CD14-positive monocyte (primary cell): ENCODE results near the gene CTNNA3. TPM values are rescaled to one million over a fixed set of nuclear protein-coding genes. Genes with fewer than 3 reads are reported as not detected.

Experiments
- DNase-seq, 3 donors: peaks; one replicate each; pipeline ENCODE4 v3.0.0-alpha.2; 2011 to 2022
- H2AFZ ChIP-seq: 2 replicates; pipeline ENCODE4 v1.6.0; 2012; ENCODE audit warnings: mild to moderate bottlenecking, low read depth, low read length, inconsistent platforms; ENCODE audit not compliant: insufficient read depth, poor library complexity, severe bottlenecking
- H3K27ac ChIP-seq, 2 donors: 1 replicate in 1 of 2; 2 replicates in 1 of 2; pipeline ENCODE4 v1.5.1; 2012 to 2013; ENCODE audit warnings: low read length in 2 of 2, control low read depth in 1 of 2, inconsistent platforms in 1 of 2, low read depth in 1 of 2, mild to moderate bottlenecking in 1 of 2
- H3K27me3 ChIP-seq, 2 donors: one replicate each; pipeline versions ENCODE4 v1.6.0 to v1.6.1; 2011 to 2013; ENCODE audit warnings: low read length in 2 of 2; ENCODE audit not compliant: control insufficient read depth in 2 of 2, insufficient read depth in 2 of 2
- H3K36me3 ChIP-seq, 2 donors: replicated peaks in 1 of 2; 1 replicate in 1 of 2; 2 replicates in 1 of 2; pipeline versions ENCODE4 v1.5.1 to v1.6.1; 2012 to 2013; ENCODE audit warnings: low read length in 2 of 2, control low read depth in 1 of 2, inconsistent platforms in 1 of 2, mild to moderate bottlenecking in 1 of 2; ENCODE audit not compliant: insufficient read depth in 2 of 2, control insufficient read depth in 1 of 2
- H3K4me1 ChIP-seq, 2 donors: 1 replicate in 1 of 2; 2 replicates in 1 of 2; pipeline versions ENCODE4 v1.5.1 to v1.6.1; 2012 to 2013; ENCODE audit warnings: low read length in 2 of 2, control low read depth in 1 of 2, inconsistent platforms in 1 of 2, mild to moderate bottlenecking in 1 of 2, moderate library complexity in 1 of 2; ENCODE audit not compliant: insufficient read depth in 2 of 2, control insufficient read depth in 1 of 2
- H3K4me2 ChIP-seq: replicated peaks from 2 replicates; pipeline ENCODE3; 2012; ENCODE audit warnings: low read length, moderate library complexity, mild to moderate bottlenecking; ENCODE audit not compliant: poor library complexity, severe bottlenecking; ENCODE audit errors: extremely low read depth
- H3K4me3 ChIP-seq, 3 experiments: fragments of 200-600 bp in 1 of 3; sonication (generic) in 1 of 3; replicated peaks in 1 of 3; 1 replicate in 2 of 3; 2 replicates in 1 of 3; pipeline ENCODE4 v1.5.1; 2011 to 2013; ENCODE audit warnings: low read length in 3 of 3, mild to moderate bottlenecking in 3 of 3, control low read depth in 2 of 3, low read depth in 2 of 3, inconsistent platforms in 1 of 3, moderate library complexity in 1 of 3
- H3K79me2 ChIP-seq: 2 replicates; pipeline ENCODE4 v1.6.0; 2012; ENCODE audit warnings: mild to moderate bottlenecking, control low read depth, inconsistent platforms, low read length, moderate library complexity; ENCODE audit not compliant: insufficient read depth
- H3K9ac ChIP-seq: 2 replicates; pipeline ENCODE4 v1.6.0; 2017; ENCODE audit warnings: low read length, mild to moderate bottlenecking; ENCODE audit not compliant: insufficient read depth, poor library complexity, severe bottlenecking
- H3K9me3 ChIP-seq, 2 donors: replicated peaks in 1 of 2; 1 replicate in 1 of 2; 2 replicates in 1 of 2; pipeline versions ENCODE4 v1.5.1 to v1.6.1; 2012 to 2013; ENCODE audit warnings: low read length in 2 of 2, control low read depth in 1 of 2; ENCODE audit not compliant: control insufficient read depth in 1 of 2, insufficient read depth in 1 of 2
- H4K20me1 ChIP-seq: 2 replicates; pipeline ENCODE4 v1.6.0; 2012; ENCODE audit warnings: mild to moderate bottlenecking, low read length, control low read depth, moderate library complexity; ENCODE audit not compliant: insufficient read depth
- H3K27ac Mint-ChIP-seq, 7 donors: one replicate each; pipeline ENCODE4 v1.8.0; 2020; ENCODE audit warnings: mild to moderate bottlenecking in 7 of 7, mixed read lengths in 7 of 7, moderate library complexity in 6 of 7, inconsistent platforms in 2 of 7
- H3K27me3 Mint-ChIP-seq, 3 donors: one replicate each; pipeline ENCODE4 v1.8.0; 2021 to 2022; ENCODE audit warnings: low read depth in 3 of 3, mild to moderate bottlenecking in 3 of 3, mixed read lengths in 3 of 3, moderate library complexity in 3 of 3, inconsistent platforms in 1 of 3
- H3K36me3 Mint-ChIP-seq, 2 donors: one replicate each; pipeline ENCODE4 v1.8.0; 2020; ENCODE audit warnings: mixed read lengths in 2 of 2, inconsistent platforms in 1 of 2, mild to moderate bottlenecking in 1 of 2
- H3K4me1 Mint-ChIP-seq: one replicate; pipeline ENCODE4 v1.8.0; 2020; ENCODE audit warnings: mild to moderate bottlenecking, mixed read lengths
- H3K4me3 Mint-ChIP-seq, 2 donors: one replicate each; pipeline ENCODE4 v1.8.0; 2020; ENCODE audit warnings: mild to moderate bottlenecking in 2 of 2, mixed read lengths in 2 of 2, moderate library complexity in 1 of 2
- H3K9me3 Mint-ChIP-seq, 7 donors: one replicate each; pipeline ENCODE4 v1.8.0; 2020 to 2022; ENCODE audit warnings: mixed read lengths in 7 of 7, mild to moderate bottlenecking in 6 of 7, moderate library complexity in 6 of 7, inconsistent platforms in 2 of 7
- WGBS: methylation state at CpG from one replicate; pipeline ENCODE4 v1.1.5; 2013; ENCODE audit warnings: missing lambda C conversion rate; ENCODE audit not compliant: insufficient coverage; 5-methylcytosine and 5-hydroxymethylcytosine counted together
- intact Hi-C, 2 donors: fragments of 100-400 bp; cut with micrococcal nuclease; formaldehyde crosslinking; loops; one replicate each; pipeline versions ENCODE4 v1.15.0 to v1.15.1; 2023
- polyA plus RNA-seq, 3 donors: library from polyadenylated mRNA; depleted of rRNA in 1 of 3; unstranded in 2 of 3; stranded (reverse) in 1 of 3; fragments of 300-500 nt in 2 of 3; fragments of >200 nt in 1 of 3; fragmentation: Illumina TruSeq in 2 of 3; gene quantifications; 1 replicate in 2 of 3; 2 replicates in 1 of 3; pipeline ENCODE4 v1.2.3, GENCODE V29; 2012 to 2021
- TF ChIP-seq, protein P1 (sequence below): fragments of 200-600 bp; IDR thresholded peaks from one replicate; pipeline ENCODE4 v1.8.0; 2022; ENCODE audit warnings: antibody characterized with exemption, mild to moderate bottlenecking

CTNNA3 gene
- polyA plus RNA-seq, 3 donors = not detected

DNA sequence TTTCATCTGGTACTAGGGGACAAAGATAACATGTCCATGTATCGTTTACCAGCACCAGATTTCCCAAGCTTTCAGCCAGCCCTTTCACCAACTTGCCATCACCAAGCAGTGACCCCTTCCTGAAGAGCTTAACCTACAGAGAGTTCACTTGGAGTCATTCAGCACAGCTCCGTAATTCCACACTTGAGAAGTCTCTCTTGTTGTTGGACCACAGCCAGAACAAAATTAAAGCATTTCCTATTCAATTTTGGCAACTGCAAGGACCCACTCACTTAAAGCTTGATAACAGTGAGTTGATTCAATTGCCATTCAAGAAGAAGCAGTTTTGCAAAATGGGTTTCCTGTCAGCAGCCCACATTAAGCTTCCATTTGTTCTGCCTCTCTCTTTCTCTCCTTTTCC, 858.7 kb downstream of the CTNNA3 start:
- no peak overlapping the region for H3K27ac ChIP-seq
- no peaks in the 10 kb centered on the region for H3K4me1 ChIP-seq
- 67% methylated on average over 2 of the region's 2 CpGs for WGBS
- H3K36me3 Mint-ChIP-seq = no peaks in the 10 kb centered on the region
- H3K9me3 ChIP-seq = no peaks in the 10 kb centered on the region
- H4K20me1 ChIP-seq = no peaks in the 10 kb centered on the region
- TF ChIP-seq, protein P1, sequence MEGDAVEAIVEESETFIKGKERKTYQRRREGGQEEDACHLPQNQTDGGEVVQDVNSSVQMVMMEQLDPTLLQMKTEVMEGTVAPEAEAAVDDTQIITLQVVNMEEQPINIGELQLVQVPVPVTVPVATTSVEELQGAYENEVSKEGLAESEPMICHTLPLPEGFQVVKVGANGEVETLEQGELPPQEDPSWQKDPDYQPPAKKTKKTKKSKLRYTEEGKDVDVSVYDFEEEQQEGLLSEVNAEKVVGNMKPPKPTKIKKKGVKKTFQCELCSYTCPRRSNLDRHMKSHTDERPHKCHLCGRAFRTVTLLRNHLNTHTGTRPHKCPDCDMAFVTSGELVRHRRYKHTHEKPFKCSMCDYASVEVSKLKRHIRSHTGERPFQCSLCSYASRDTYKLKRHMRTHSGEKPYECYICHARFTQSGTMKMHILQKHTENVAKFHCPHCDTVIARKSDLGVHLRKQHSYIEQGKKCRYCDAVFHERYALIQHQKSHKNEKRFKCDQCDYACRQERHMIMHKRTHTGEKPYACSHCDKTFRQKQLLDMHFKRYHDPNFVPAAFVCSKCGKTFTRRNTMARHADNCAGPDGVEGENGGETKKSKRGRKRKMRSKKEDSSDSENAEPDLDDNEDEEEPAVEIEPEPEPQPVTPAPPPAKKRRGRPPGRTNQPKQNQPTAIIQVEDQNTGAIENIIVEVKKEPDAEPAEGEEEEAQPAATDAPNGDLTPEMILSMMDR = no peak
- no peaks in the 10 kb centered on the region for H3K79me2 ChIP-seq
- H3K27me3 Mint-ChIP-seq = no peaks in the 10 kb centered on the region
- intact Hi-C loops = no loop called here
- no peak overlapping the region for H3K4me3 ChIP-seq
- no peak for DNase-seq
- no peaks in the 10 kb centered on the region for H3K36me3 ChIP-seq
- no peak overlapping the region for H3K4me3 Mint-ChIP-seq
- no peaks in the 10 kb centered on the region for H3K4me1 Mint-ChIP-seq
- H3K27ac Mint-ChIP-seq = no peak overlapping the region
- H3K9ac ChIP-seq = no peak overlapping the region
- no peak overlapping the region for H3K4me2 ChIP-seq
- H3K9me3 Mint-ChIP-seq = peaks cover 0 to 2% (median 0%) of the 10 kb centered on the region in 7 donors
- no peak overlapping the region for H2AFZ ChIP-seq
- no peaks in the 10 kb centered on the region for H3K27me3 ChIP-seq

DNA sequence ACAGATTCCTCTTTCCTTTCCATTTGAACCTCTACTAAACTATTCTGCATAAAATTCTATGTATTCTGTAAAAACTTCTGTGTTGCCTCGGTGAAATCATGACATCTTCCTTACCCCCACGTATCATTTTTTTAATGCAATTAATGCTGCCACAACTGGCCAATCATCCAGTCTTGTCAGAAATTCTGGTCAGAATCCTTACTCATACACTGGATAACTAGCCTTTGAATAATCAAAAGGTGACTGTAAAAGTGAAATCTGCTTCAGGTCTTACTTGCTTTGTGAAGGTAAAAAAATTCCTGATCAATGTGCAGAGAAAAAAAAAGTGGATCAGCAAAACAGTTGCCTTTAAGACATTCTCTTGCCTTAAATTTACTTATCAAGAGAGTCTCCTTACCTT, 859.2 kb downstream of the CTNNA3 start:
- no peak overlapping the region for H3K9ac ChIP-seq
- no peaks in the 10 kb centered on the region for H3K4me1 ChIP-seq
- H3K4me1 Mint-ChIP-seq = no peaks in the 10 kb centered on the region
- H3K36me3 ChIP-seq = no peaks in the 10 kb centered on the region
- H3K36me3 Mint-ChIP-seq = no peaks in the 10 kb centered on the region
- H3K4me3 Mint-ChIP-seq = no peak overlapping the region
- no peaks in the 10 kb centered on the region for H3K79me2 ChIP-seq
- H3K27ac Mint-ChIP-seq = no peak overlapping the region
- no peaks in the 10 kb centered on the region for H4K20me1 ChIP-seq
- H3K27me3 Mint-ChIP-seq = no peaks in the 10 kb centered on the region
- no peaks in the 10 kb centered on the region for H3K27me3 ChIP-seq
- no peak overlapping the region for H3K27ac ChIP-seq
- H3K4me2 ChIP-seq = no peak overlapping the region
- no peak overlapping the region for H3K4me3 ChIP-seq
- intact Hi-C loops = no loop called here
- no peak overlapping the region for H2AFZ ChIP-seq
- TF ChIP-seq, protein P1 = no peak
- no peaks in the 10 kb centered on the region for H3K9me3 ChIP-seq
- DNase-seq = no peak
- peaks cover 0 to 2% (median 0%) of the 10 kb centered on the region in 7 donors for H3K9me3 Mint-ChIP-seq
- WGBS = 70% methylated on average over 2 of the region's 2 CpGs
